Nephron (organoid): ENCODE measurements around the gene KCNQ4.

Experiments used
- H3K27ac Mint-ChIP-seq, 3 experiments: 2 replicates each; pipeline ENCODE4 v1.8.0; 2020; ENCODE audit warnings: mixed read lengths in 3 of 3, mild to moderate bottlenecking in 2 of 3, moderate library complexity in 1 of 3
- H3K27me3 Mint-ChIP-seq: 2 replicates; pipeline ENCODE4 v1.8.0; 2021; ENCODE audit warnings: low read depth, mild to moderate bottlenecking, moderate library complexity, mixed read lengths
- H3K36me3 Mint-ChIP-seq: 2 replicates; pipeline ENCODE4 v1.8.0; 2020; ENCODE audit warnings: low read depth, mixed read lengths
- H3K4me1 Mint-ChIP-seq: 2 replicates; pipeline ENCODE4 v1.8.0; 2020; ENCODE audit warnings: mixed read lengths
- H3K4me3 Mint-ChIP-seq, 3 experiments: 2 replicates each; pipeline ENCODE4 v1.8.0; 2020; ENCODE audit warnings: mild to moderate bottlenecking in 3 of 3, mixed read lengths in 3 of 3, moderate library complexity in 2 of 3
- H3K9me3 Mint-ChIP-seq: 2 replicates; pipeline ENCODE4 v1.8.0; 2020; ENCODE audit warnings: mixed read lengths
- CTCF ChIP-seq, 3 experiments: fragments of 200-600 bp; sonication (generic); IDR thresholded peaks; one replicate each; pipeline ENCODE4 v1.5.0; 2021; ENCODE audit warnings: antibody characterized with exemption in 3 of 3; ENCODE audit not compliant: unreplicated experiment in 3 of 3

The KCNQ4 gene

GRCh38 chr1:40819101-40819500 is 35.5 kb downstream of the KCNQ4 start:
- Mint-ChIP-seq H3K36me3 (no peaks in the 10 kb centered on the region), H3K4me1 (peaks cover 6% of the 10 kb centered on the region), H3K27ac (no peak overlapping the region), H3K9me3 (no peaks in the 10 kb centered on the region), H3K4me3 (peak overlapping the region; percentile 53 to 70 (median 68)), H3K27me3 (peaks cover 32% of the 10 kb centered on the region)
- TF ChIP-seq CTCF (IDR thresholded peaks at IDR 0.05; ENCODE audit: unreplicated experiment in 3 of 3): no peak

GRCh38 chr1:40820251-40820797 is 36.7 kb downstream of the KCNQ4 start:
- Mint-ChIP-seq H3K27ac (no peak overlapping the region), H3K4me3 (no peak overlapping the region), H3K36me3 (no peaks in the 10 kb centered on the region), H3K4me1 (peaks cover 14% of the 10 kb centered on the region), H3K27me3 (peaks cover 30% of the 10 kb centered on the region), H3K9me3 (no peaks in the 10 kb centered on the region)
- no peak for TF ChIP-seq CTCF (IDR thresholded peaks at IDR 0.05; ENCODE audit: unreplicated experiment in 3 of 3)

DNA sequence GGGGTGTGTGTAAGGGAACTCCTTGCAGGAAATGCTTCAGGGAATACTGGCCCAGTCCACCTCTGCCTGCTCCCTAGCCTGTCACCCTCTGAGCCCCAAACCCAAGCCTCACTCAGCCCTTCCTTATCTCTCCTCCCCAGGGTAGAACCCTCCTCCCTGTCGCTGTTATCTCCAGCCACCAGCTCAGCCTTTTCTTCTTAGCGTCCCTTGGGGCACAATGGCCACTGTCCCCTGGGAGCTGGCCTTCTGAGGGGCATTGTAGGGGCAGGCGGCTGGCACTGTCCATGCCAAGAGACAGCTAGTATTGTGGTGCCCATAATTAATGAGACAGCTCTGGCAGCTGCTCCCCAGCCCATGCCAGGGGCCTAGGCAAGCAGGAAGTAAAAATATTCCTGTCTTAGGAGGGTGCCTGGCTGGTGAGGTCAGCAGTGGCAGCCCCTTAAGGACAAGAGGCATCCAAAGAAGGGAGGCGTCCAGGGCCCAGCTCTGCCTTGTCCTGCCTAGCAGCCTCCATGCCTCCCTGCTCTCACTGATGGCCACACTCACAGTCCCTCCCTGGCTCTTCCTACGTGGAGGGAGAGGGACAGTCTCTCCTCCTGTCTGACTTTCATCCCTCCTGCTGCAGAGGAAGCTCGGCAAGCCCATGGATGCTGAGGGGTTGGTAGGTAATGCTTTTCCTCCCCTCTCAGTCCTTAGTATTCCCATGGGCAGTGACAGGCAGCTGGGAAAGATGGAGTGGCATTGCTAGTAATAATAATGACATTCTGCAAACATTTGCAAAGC is 37.5 kb downstream of the KCNQ4 start:
- Mint-ChIP-seq H3K36me3 (no peaks in the 10 kb centered on the region), H3K27ac (no peak overlapping the region), H3K9me3 (no peaks in the 10 kb centered on the region), H3K4me1 (peaks cover 18% of the 10 kb centered on the region), H3K4me3 (no peak overlapping the region), H3K27me3 (peaks cover 22% of the 10 kb centered on the region)
- no peak for TF ChIP-seq CTCF (IDR thresholded peaks at IDR 0.05; ENCODE audit: unreplicated experiment in 3 of 3)

DNA sequence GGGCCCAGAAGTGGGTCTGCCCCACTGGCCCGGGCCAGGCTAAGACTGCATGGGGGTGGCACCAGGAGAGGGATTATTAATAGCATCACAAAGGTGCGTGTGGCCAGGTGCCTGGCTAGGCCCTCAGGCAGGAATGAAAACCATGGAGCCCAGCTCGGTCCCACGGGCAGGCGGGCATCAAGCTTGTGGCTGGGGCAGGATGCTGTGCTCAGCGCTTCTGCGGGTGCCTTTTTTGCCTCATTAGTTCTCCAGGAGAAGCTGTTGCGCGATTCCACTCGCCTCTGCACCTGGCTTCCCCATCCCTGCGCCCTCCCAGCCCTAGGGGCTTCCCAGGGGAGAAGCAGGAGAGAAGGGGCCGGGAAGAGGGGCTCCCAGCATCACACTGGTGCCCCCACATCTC is 39.3 kb downstream of the KCNQ4 start:
- Mint-ChIP-seq H3K9me3 (no peaks in the 10 kb centered on the region), H3K4me1 (peaks cover 16% of the 10 kb centered on the region), H3K4me3 (no peak overlapping the region), H3K27ac (no peak overlapping the region), H3K27me3 (peaks cover 12% of the 10 kb centered on the region), H3K36me3 (no peaks in the 10 kb centered on the region)
- TF ChIP-seq CTCF (IDR thresholded peaks at IDR 0.05; ENCODE audit: unreplicated experiment in 3 of 3): no peak

DNA sequence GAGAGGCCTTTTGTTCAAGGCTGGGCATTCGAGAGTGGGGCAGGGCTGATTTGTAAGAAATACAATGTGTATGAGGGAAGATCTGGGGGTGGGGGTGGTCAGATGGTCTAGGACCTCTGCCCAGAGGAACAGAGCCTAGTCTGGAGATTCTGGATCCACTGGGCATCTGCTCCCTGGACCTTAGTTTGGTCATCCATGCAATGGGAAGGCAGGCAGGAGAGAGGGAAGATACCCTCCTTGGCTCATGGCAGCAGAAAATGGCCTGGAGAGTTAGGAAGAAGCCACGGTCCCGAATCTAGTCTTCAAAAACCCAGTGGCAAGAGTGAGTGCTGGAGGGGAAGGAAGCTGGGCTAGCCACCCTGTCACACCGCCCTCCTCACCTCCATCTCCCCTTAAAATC is 39.8 kb downstream of the KCNQ4 start:
- TF ChIP-seq CTCF (IDR thresholded peaks at IDR 0.05; ENCODE audit: unreplicated experiment in 3 of 3): no peak
- Mint-ChIP-seq H3K9me3 (no peaks in the 10 kb centered on the region), H3K36me3 (no peaks in the 10 kb centered on the region), H3K27ac (peak overlapping the region in 2 of 3 experiments; percentile 24 to 39), H3K27me3 (peaks cover 10% of the 10 kb centered on the region), H3K4me3 (no peak overlapping the region), H3K4me1 (peaks cover 15% of the 10 kb centered on the region)

GRCh38 chr1:40823983-40824382 is 40.4 kb downstream of the KCNQ4 start:
- Mint-ChIP-seq H3K36me3 (no peaks in the 10 kb centered on the region), H3K4me1 (peaks cover 15% of the 10 kb centered on the region), H3K27me3 (peaks cover 9% of the 10 kb centered on the region), H3K9me3 (no peaks in the 10 kb centered on the region), H3K27ac (peak overlapping the region in 2 of 3 experiments; percentile 81 to 96), H3K4me3 (no peak overlapping the region)
- no peak for TF ChIP-seq CTCF (IDR thresholded peaks at IDR 0.05; ENCODE audit: unreplicated experiment in 3 of 3)
